HEK293 (cell line): ENCODE data around the gene IL1RAP.

Source experiments
- ZBTB7A ChIP-seq: fragments of 450-650 bp; formaldehyde crosslinking; IDR thresholded peaks from 2 replicates; pipeline ENCODE4 v1.5.1; 2016; ENCODE audit warnings: low read depth, missing biosample characterization, missing genetic modification characterization
- ZNF157 ChIP-seq: fragments of 450-650 bp; formaldehyde crosslinking; IDR thresholded peaks from 2 replicates; pipeline ENCODE4 v1.5.1; 2016; ENCODE audit warnings: missing biosample characterization, missing genetic modification characterization
- ZNF174 ChIP-seq: fragments of 450-650 bp; formaldehyde crosslinking; IDR thresholded peaks from 2 replicates; pipeline ENCODE4 v1.5.0; 2017; ENCODE audit warnings: missing biosample characterization, mild to moderate bottlenecking, missing genetic modification characterization
- ZNF248 ChIP-seq: fragments of 450-650 bp; formaldehyde crosslinking; IDR thresholded peaks from 2 replicates; pipeline ENCODE4 v1.5.1; 2017; ENCODE audit warnings: missing biosample characterization, missing genetic modification characterization
- ZNF416 ChIP-seq: fragments of 450-650 bp; formaldehyde crosslinking; IDR thresholded peaks from 2 replicates; pipeline ENCODE4 v1.5.1; 2016; ENCODE audit warnings: missing biosample characterization, missing genetic modification characterization
- ZNF629 ChIP-seq: fragments of 450-650 bp; formaldehyde crosslinking; IDR thresholded peaks from 2 replicates; pipeline ENCODE4 v1.5.1; 2017; ENCODE audit warnings: missing biosample characterization, missing genetic modification characterization
- TF ChIP-seq, protein P1 (sequence below): fragments of 450-650 bp; formaldehyde crosslinking; IDR thresholded peaks from 2 replicates; pipeline ENCODE4 v1.5.1; 2016; ENCODE audit warnings: missing biosample characterization, missing genetic modification characterization

- TF ChIP-seq, protein P1, sequence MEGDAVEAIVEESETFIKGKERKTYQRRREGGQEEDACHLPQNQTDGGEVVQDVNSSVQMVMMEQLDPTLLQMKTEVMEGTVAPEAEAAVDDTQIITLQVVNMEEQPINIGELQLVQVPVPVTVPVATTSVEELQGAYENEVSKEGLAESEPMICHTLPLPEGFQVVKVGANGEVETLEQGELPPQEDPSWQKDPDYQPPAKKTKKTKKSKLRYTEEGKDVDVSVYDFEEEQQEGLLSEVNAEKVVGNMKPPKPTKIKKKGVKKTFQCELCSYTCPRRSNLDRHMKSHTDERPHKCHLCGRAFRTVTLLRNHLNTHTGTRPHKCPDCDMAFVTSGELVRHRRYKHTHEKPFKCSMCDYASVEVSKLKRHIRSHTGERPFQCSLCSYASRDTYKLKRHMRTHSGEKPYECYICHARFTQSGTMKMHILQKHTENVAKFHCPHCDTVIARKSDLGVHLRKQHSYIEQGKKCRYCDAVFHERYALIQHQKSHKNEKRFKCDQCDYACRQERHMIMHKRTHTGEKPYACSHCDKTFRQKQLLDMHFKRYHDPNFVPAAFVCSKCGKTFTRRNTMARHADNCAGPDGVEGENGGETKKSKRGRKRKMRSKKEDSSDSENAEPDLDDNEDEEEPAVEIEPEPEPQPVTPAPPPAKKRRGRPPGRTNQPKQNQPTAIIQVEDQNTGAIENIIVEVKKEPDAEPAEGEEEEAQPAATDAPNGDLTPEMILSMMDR = no peak
- TF ChIP-seq ZNF629 (no peak), ZNF174 (tag by site-specific recombination) (no peak), ZNF248 (tag by site-specific recombination) (no peak), ZBTB7A (tag by site-specific recombination) (no peak), ZNF157 (tag by site-specific recombination) (no peak), ZNF416 (tag by site-specific recombination) (no peak)
Observed at GRCh38 chr3:190671658-190672057, 157.8 kb downstream of the IL1RAP start.
